ENCODE data around the gene PNMA6F.

DNA sequence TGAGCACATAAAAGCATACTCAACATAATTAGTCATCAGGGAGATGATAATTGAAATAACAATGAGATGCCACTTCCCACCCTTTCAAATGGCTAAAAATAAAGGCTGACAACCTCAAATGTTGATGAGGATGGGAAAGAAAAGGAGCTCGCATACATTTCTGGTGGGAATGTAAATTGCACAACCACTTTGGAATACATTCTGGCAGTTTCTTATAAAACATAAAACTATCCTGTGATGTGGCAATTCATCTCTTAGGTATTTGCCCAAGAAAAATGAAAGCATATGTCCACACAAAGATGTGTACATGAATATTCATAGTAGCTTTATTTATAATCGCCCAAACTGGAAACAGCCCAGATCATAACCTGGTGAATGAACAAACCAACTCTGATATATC is 11.7 kb upstream of the PNMA6F start:
- no peak for TF ChIP-seq EZH2 (IDR thresholded peaks at IDR 0.05; ENCODE audit: borderline replicate concordance, low read length)
- TF ChIP-seq, protein P1, sequence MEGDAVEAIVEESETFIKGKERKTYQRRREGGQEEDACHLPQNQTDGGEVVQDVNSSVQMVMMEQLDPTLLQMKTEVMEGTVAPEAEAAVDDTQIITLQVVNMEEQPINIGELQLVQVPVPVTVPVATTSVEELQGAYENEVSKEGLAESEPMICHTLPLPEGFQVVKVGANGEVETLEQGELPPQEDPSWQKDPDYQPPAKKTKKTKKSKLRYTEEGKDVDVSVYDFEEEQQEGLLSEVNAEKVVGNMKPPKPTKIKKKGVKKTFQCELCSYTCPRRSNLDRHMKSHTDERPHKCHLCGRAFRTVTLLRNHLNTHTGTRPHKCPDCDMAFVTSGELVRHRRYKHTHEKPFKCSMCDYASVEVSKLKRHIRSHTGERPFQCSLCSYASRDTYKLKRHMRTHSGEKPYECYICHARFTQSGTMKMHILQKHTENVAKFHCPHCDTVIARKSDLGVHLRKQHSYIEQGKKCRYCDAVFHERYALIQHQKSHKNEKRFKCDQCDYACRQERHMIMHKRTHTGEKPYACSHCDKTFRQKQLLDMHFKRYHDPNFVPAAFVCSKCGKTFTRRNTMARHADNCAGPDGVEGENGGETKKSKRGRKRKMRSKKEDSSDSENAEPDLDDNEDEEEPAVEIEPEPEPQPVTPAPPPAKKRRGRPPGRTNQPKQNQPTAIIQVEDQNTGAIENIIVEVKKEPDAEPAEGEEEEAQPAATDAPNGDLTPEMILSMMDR (IDR thresholded peaks at IDR 0.05; ENCODE audit: low read length) = no peak

Data from OCI-LY1 (cell line).